Activated naive CD4-positive, alpha-beta T cell treated with anti-CD3 and anti-CD28 coated beads, Interleukin-2, amount 50 U/mL, for 72 hours (primary cell): Measurements from ENCODE around the gene PDSS2. TPM values are rescaled to one million over a fixed set of nuclear protein-coding genes. Genes with fewer than 3 reads are reported as not detected.
"Not testable (repeated sequence)": the region's sequence is repeated elsewhere in the genome, so short reads cannot be mapped to it uniquely, and the experiment has no call there.

Experiments used
- ATAC-seq, 2 donors: fragments of 150-1000 bp; cut with Tn5 transposase; 2 replicates each; pipeline ENCODE4 v1.10.0; 2021; ENCODE audit warnings: mild to moderate bottlenecking in 2 of 2, moderate library complexity in 2 of 2
- DNase-seq, 2 donors: peaks; one replicate each; pipeline ENCODE4 v3.0.0; 2021 to 2022; ENCODE audit warnings: low spot score in 2 of 2
- H3K27ac Mint-ChIP-seq, 2 donors: one replicate each; pipeline ENCODE4 v1.8.0; 2022; ENCODE audit warnings: mild to moderate bottlenecking in 2 of 2, mixed read lengths in 2 of 2
- H3K36me3 Mint-ChIP-seq, 2 donors: one replicate each; pipeline ENCODE4 v1.8.0; 2022; ENCODE audit warnings: mixed read lengths in 2 of 2
- H3K9me3 Mint-ChIP-seq, 2 donors: one replicate each; pipeline ENCODE4 v1.8.0; 2022; ENCODE audit warnings: mixed read lengths in 2 of 2
- total RNA-seq, 2 donors: library from RNA; stranded (reverse); gene quantifications; one replicate each; pipeline ENCODE4 v1.2.3, GENCODE V29; 2022

The PDSS2 gene
- total RNA-seq, 2 donors from 2014 or later: 9.5 to 14.8 TPM

DNA sequence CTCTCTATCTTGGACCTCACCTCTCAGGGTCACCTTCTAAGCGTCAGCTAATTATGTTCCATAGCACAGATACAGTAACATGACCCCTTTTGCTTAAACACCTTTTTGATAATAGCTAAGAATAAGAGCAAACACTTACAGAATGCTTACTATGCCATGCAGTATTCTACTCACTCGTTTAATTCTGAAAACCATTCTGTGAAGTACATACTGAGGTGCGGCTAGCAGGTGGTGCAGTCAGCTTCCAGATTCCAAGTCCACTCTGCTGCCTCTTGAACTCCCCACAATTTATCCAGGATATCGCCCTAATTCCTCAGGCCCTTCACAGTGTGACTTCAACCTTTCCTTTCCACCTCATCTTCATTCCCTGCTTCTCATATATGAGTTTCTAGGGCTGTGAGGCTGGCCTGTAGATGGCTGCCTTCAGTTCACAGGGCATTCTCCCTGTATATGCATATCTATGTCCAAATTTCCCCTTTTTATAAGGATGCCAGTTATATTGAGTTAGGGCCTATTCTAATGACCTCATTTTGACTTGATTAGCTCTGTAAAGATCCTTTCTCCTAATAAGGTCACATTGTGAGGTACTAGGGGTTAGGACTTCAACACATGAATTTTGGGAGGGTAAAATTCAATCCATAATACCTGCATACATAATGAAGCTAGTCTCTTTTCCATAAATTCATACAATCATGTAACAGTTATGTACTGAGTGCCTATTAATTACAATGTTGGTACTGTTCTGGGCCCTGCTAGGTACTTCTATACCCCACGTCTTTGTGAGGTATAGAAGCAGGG, 130.1 kb downstream of the PDSS2 start:
- ATAC-seq (no peak), DNase-seq (no peak)
- Mint-ChIP-seq H3K9me3 (peaks cover 0 to 4% of the 10 kb centered on the region in 2 donors), H3K27ac (peak overlapping the region; percentile 40 to 55), H3K36me3 (peaks cover 0 to 6% of the 10 kb centered on the region in 2 donors)

GRCh38 chr6:107328081-107328480, 131.3 kb downstream of the PDSS2 start:
- Mint-ChIP-seq H3K27ac (no peak overlapping the region), H3K36me3 (peaks cover 0 to 6% of the 10 kb centered on the region in 2 donors)

GRCh38 chr6:107323133-107323785, 136.1 kb downstream of the PDSS2 start:
- H3K36me3 Mint-ChIP-seq: no peaks in the 10 kb centered on the region
- H3K9me3 Mint-ChIP-seq: no peaks in the 10 kb centered on the region
- ATAC-seq: peak in 1 of 2 donors; percentile 45
- no peak overlapping the region for H3K27ac Mint-ChIP-seq
- DNase-seq: no peak

More at GRCh38 chr6:107328081-107328480, 131.3 kb downstream of the PDSS2 start:
- DNase-seq: no peak
- no peak for ATAC-seq
- no peaks in the 10 kb centered on the region for H3K9me3 Mint-ChIP-seq

GRCh38 chr6:107321793-107322192, 137.6 kb downstream of the PDSS2 start:
- peak overlapping the region in 1 of 2 donors; percentile 4 for H3K27ac Mint-ChIP-seq
- ATAC-seq: peak; percentile 61 to 94

GRCh38 chr6:107319906-107320530, 139.3 kb downstream of the PDSS2 start:
- no peaks in the 10 kb centered on the region for H3K36me3 Mint-ChIP-seq
- ATAC-seq (no peak), DNase-seq (no peak)
- no peak overlapping the region for H3K27ac Mint-ChIP-seq
- no peaks in the 10 kb centered on the region for H3K9me3 Mint-ChIP-seq

More at GRCh38 chr6:107321793-107322192, 137.6 kb downstream of the PDSS2 start:
- DNase-seq: no peak
- H3K36me3 Mint-ChIP-seq: no peaks in the 10 kb centered on the region
- H3K9me3 Mint-ChIP-seq: no peaks in the 10 kb centered on the region

DNA sequence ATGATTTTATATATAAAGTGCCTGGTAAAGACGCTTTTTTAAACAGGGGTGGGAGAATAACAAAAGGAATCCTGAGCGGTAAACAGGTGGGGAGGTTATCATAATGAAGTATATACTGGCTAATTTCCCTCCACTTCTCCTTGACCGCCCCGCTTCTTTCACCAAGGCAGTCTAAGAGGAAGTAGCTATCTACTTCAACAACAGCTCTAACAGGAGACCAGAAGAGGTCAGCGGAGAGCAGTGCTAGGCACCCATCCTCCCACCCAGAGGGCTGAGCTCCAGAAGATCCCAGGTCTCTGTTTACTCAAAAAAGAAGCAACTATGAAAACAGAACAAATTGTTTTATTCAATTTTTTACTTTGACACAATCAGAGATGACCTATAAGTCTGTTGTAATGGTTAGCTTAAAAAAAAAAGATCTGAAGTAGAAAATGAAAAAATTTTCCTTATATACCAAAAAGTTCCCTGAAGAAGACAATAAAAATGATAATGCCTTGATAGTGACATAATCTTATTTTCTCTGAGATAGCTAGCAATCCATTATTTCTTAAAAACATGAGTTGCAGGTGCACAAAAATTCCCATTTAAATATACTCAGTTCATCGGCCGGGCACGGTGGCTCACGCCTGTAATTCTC, 141.1 kb downstream of the PDSS2 start:
- ATAC-seq (peak; percentile 49 to 65), DNase-seq (peak in 1 of 2 donors; percentile 27)
- Mint-ChIP-seq H3K9me3 (no peaks in the 10 kb centered on the region), H3K27ac (no peak overlapping the region), H3K36me3 (no peaks in the 10 kb centered on the region)

DNA sequence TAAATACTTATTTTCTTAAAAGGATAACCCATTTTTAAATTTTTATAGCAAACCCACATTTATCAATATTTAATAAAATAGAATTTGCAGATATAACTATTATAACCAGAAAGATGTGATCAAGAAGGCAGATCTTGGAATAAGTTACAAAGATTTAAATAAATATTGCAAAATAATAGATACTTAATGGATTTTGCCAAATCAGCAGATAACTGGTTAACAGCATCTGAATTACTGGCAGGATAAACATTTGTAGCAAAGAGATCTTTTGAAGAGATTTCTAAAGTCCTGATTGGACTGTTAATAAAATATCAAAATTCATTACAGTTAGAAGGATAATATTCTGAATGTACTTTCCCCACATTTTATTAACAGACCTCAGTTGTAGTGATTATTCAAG, 144.2 kb downstream of the PDSS2 start:
- H3K9me3 Mint-ChIP-seq: no peaks in the 10 kb centered on the region
- ATAC-seq (no peak), DNase-seq (no peak)
- no peak overlapping the region for H3K27ac Mint-ChIP-seq
- no peaks in the 10 kb centered on the region for H3K36me3 Mint-ChIP-seq

DNA sequence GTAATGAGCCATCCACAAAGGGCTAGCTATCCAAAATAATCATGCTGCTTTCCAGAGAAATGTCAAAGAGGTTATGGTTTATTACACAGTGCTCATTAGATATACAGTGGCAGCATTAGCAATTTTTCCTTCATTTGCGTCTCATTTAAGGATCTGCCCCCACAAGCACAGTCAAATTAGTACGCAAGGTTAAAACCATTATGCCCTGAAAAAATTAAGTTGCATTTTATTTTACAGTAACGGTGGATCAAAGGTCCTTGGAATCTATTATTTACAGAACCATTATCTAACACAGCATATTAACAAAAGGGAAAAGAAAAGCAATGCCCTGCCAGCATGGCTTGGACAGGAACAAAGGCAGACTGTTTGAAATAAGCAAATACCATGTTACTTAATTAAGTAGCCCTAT, 144.8 kb downstream of the PDSS2 start:
- Mint-ChIP-seq H3K9me3 (no peaks in the 10 kb centered on the region), H3K27ac (no peak overlapping the region), H3K36me3 (no peaks in the 10 kb centered on the region)
- DNase-seq (no peak), ATAC-seq (no peak)

DNA sequence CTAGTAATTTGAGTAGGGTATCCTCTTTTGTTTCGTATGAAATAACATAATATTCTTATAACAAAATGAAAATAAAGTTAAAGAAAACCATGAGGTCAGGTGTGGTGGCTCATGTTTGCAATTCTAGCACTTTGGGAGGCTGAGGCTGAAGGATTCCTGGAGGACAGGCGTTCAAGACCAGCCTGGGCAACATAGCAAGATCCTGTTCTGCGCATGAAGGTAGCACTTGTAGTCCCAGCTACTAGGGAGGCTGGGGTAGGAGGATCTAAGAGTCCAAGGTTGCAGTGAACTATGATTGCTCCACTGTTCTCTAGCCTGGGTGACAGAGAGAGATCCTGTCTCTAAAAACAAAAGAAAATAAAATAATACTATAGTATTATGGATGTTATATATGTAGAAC, 145.6 kb downstream of the PDSS2 start:
- ATAC-seq: no peak
- H3K36me3 Mint-ChIP-seq: no peaks in the 10 kb centered on the region
- no peak for DNase-seq
- no peak overlapping the region for H3K27ac Mint-ChIP-seq
- no peaks in the 10 kb centered on the region for H3K9me3 Mint-ChIP-seq

DNA sequence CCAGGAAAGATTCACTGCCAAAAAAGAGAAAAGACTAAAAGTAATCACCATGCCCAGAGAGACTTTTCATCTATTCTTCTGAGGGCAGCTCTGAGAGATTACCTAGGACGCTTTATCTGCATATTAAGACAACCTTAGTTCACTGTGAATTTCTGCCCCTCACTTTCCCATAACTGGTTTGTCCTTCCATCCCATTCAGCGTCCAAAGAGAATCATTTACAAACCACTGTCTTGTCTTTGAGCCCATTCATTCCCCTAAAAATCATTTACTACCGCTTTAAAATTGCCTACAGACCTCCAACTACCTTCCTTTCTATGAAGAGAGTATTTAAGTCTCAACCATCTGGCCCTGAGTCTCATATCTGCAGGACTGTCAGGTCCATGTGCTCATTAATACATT, 149.0 kb downstream of the PDSS2 start:
- ATAC-seq: no peak
- H3K27ac Mint-ChIP-seq: no peak overlapping the region

GRCh38 chr6:107308677-107309076, 150.7 kb downstream of the PDSS2 start:
- ATAC-seq (no peak), DNase-seq (no peak)
- Mint-ChIP-seq H3K36me3 (no peaks in the 10 kb centered on the region), H3K9me3 (no peaks in the 10 kb centered on the region), H3K27ac (no peak overlapping the region)

More for the DNA sequence above, 149.0 kb downstream of the PDSS2 start:
- no peak for DNase-seq
- H3K9me3 Mint-ChIP-seq: no peaks in the 10 kb centered on the region
- no peaks in the 10 kb centered on the region for H3K36me3 Mint-ChIP-seq

- not testable (repeated sequence) for DNase-seq, H3K36me3 Mint-ChIP-seq, H3K27ac Mint-ChIP-seq, ATAC-seq, H3K9me3 Mint-ChIP-seq
These were observed 153.4 kb downstream of the PDSS2 start for GRCh38 chr6:107305994-107306393.

DNA sequence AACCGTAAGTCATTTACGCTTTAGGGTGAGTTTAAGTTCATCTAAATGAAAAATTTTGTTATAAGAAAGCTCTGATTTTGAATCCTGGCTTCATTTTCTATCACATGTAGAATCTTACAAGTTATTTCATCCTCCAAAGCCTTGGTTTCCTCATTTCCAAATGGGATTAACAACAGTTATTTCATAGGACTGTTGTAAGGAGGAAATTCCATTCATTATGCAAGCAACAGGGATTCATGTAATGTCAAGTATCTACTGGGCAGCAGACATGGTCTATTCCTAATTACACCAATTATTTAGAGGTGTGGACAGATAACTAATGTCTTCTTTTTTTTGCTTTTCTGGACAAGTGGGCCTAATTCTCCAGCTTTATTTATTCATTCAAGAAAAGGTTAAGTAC, 154.0 kb downstream of the PDSS2 start:
- H3K27ac Mint-ChIP-seq: no peak overlapping the region
- ATAC-seq: no peak

DNA sequence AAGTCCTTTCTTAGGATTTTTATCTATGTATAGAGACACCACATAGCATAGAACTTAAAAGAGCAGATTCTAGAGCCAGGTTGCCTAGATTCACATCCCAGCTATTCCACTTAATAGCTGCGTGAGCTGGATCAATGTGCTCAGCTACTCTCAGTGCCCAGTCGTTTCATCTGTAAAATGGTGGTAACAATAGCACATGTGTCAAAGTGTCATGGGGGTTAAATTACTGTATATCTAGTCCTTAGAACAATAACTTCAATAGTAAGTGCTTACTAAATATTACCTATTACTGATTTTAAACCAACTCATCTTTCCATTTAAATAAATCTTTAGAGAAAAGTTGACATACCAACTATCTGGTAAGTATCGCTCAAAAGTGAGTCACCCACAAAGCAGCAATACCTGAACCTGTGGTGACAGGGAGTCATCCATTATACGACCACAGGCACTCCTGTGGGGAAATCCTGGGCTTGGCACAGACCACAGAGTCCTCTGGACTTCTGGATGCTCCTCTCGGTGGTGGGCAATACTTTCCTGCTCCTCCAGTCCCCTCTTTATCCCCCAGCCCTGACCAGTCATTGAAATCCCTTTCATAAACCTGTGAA, 154.8 kb downstream of the PDSS2 start:
- Mint-ChIP-seq H3K27ac (peak overlapping the region; percentile 19 to 55), H3K36me3 (no peaks in the 10 kb centered on the region), H3K9me3 (no peaks in the 10 kb centered on the region)
- peak; percentile 96 to 97 for ATAC-seq
- DNase-seq: peak; percentile 41 to 64

More for the DNA sequence above, 154.0 kb downstream of the PDSS2 start:
- DNase-seq: no peak
- Mint-ChIP-seq H3K36me3 (no peaks in the 10 kb centered on the region), H3K9me3 (no peaks in the 10 kb centered on the region)

DNA sequence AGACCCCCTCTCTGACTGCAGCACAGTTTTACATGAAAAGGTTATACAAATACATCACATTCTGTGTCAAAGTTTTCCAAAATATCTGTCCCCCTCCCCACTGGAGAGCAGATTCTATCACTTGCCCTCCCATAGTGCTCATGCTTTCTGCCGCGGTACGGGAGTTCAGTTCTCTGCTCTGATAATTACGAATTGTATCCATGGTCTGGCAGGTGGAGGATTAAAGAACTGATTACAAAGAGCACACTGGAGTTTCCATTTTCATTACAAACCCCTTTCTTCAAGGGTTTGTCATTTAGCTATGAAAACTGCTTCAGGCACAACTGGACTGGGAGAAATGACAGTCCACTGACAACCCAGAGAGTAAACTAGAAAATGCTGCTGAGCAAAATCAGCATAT, 166.0 kb downstream of the PDSS2 start:
- H3K36me3 Mint-ChIP-seq: no peaks in the 10 kb centered on the region
- no peaks in the 10 kb centered on the region for H3K9me3 Mint-ChIP-seq
- ATAC-seq (no peak), DNase-seq (no peak)
- H3K27ac Mint-ChIP-seq: no peak overlapping the region

GRCh38 chr6:107292715-107293271, 166.6 kb downstream of the PDSS2 start:
- Mint-ChIP-seq H3K36me3 (no peaks in the 10 kb centered on the region), H3K9me3 (no peaks in the 10 kb centered on the region), H3K27ac (no peak overlapping the region)
- ATAC-seq: no peak
- DNase-seq: no peak
